ENCODE results near the gene IGF2BP2. TPM values are rescaled to one million over a fixed set of nuclear protein-coding genes. Genes with fewer than 3 reads are reported as not detected.
"Not testable (repeated sequence)": the region's sequence is repeated elsewhere in the genome, so short reads cannot be mapped to it uniquely, and the experiment has no call there.

The IGF2BP2 gene
- total RNA-seq, 2 donors from 2014 or later, result 12.8 to 14.2 TPM

- DNase-seq (no peak), ATAC-seq (no peak)
- intact Hi-C loops (cut with DNase I), result no loop called here
These were observed 122.3 kb downstream of the IGF2BP2 start for GRCh38 chr3:185702262-185703225.

GRCh38 chr3:185701611-185702261, 123.1 kb downstream of the IGF2BP2 start:
- DNase-seq (no peak), ATAC-seq (no peak)
- intact Hi-C loops (cut with DNase I), result no loop called here

GRCh38 chr3:185699927-185700326, 124.9 kb downstream of the IGF2BP2 start:
- no peak for DNase-seq
- intact Hi-C loops (cut with DNase I), result no loop called here
- no peak for ATAC-seq

GRCh38 chr3:185697228-185697627, 127.6 kb downstream of the IGF2BP2 start:
- ATAC-seq; intact Hi-C loops (cut with DNase I); DNase-seq: not testable (repeated sequence)

GRCh38 chr3:185696039-185696438, 128.8 kb downstream of the IGF2BP2 start:
- DNase-seq, result no peak
- intact Hi-C loops (cut with DNase I), result no loop called here
- ATAC-seq, result no peak

GRCh38 chr3:185693985-185694653, 130.7 kb downstream of the IGF2BP2 start:
- ATAC-seq, result no peak
- no peak for DNase-seq
- intact Hi-C loops (cut with DNase I), result no loop called here

- ATAC-seq, result no peak
- no peak for DNase-seq
- intact Hi-C loops (cut with DNase I), result no loop called here
These were observed 133.2 kb downstream of the IGF2BP2 start for GRCh38 chr3:185691622-185692021.

- ATAC-seq (no peak), DNase-seq (no peak)
- intact Hi-C loops (cut with DNase I), result no loop called here
These were observed 137.5 kb downstream of the IGF2BP2 start for GRCh38 chr3:185687271-185687878.

GRCh38 chr3:185685231-185686035, 139.4 kb downstream of the IGF2BP2 start:
- DNase-seq (no peak), ATAC-seq (no peak)
- intact Hi-C loops (cut with DNase I), result no loop called here

GRCh38 chr3:185680231-185680630, 144.6 kb downstream of the IGF2BP2 start:
- intact Hi-C loops (cut with DNase I), result no loop called here
- DNase-seq, result no peak
- no peak for ATAC-seq

GRCh38 chr3:185678027-185678426, 146.8 kb downstream of the IGF2BP2 start:
- intact Hi-C loops (cut with DNase I), result loop anchor here in 1 of 2 donors (5.0 kb wide), 1 partner anchor 94 kb away; no protein-coding TSS in a partner anchor
- no peak for ATAC-seq
- DNase-seq, result no peak

- peak in 1 of 2 donors; percentile 59 for ATAC-seq
These were observed 147.6 kb downstream of the IGF2BP2 start for GRCh38 chr3:185677146-185677829.

GRCh38 chr3:185667574-185667973, 157.3 kb downstream of the IGF2BP2 start:
- DNase-seq (no peak), ATAC-seq (no peak)
- intact Hi-C loops (cut with DNase I), result no loop called here

More at GRCh38 chr3:185677146-185677829, 147.6 kb downstream of the IGF2BP2 start:
- intact Hi-C loops (cut with DNase I), result loop anchor here in 1 of 2 donors (5.0 kb wide), 1 partner anchor 95 kb away; no protein-coding TSS in a partner anchor
- DNase-seq, result no peak

- ATAC-seq (no peak), DNase-seq (no peak)
- intact Hi-C loops (cut with DNase I), result loop anchor here in 1 of 2 donors (5.0 kb wide), 1 partner anchor 103 kb away; no protein-coding TSS in a partner anchor
These were observed 160.9 kb downstream of the IGF2BP2 start for GRCh38 chr3:185663929-185664328.

GRCh38 chr3:185661772-185662171, 163.1 kb downstream of the IGF2BP2 start:
- DNase-seq (no peak), ATAC-seq (no peak)
- intact Hi-C loops (cut with DNase I), result loop anchor here in 1 of 2 donors (5.0 kb wide), 1 partner anchor 106 kb away; no protein-coding TSS in a partner anchor

- not testable (repeated sequence) for DNase-seq, ATAC-seq
- intact Hi-C loops (cut with DNase I), result loop anchor here in 1 of 2 donors (5.0 kb wide), 1 partner anchor 106 kb away; no protein-coding TSS in a partner anchor
These were observed 163.5 kb downstream of the IGF2BP2 start for GRCh38 chr3:185661296-185661695.
